Tibial artery (tissue), 4 donors: ENCODE measurements around the gene RECQL5.

ENCODE experiments used
- DNase-seq, 2 donors: peaks; one replicate each; pipeline ENCODE4 v3.0.0-alpha.2; 2019
- H3K27ac ChIP-seq, 2 donors: fragments of 200-600 bp; sonication (generic) in 1 of 2; 1 replicate in 1 of 2; 2 replicates in 1 of 2; pipeline ENCODE4 v1.5.1; 2018 to 2019; ENCODE audit warnings: mild to moderate bottlenecking in 1 of 2
- H3K27me3 ChIP-seq, 2 donors: fragments of 200-600 bp; sonication (generic) in 1 of 2; one replicate each; pipeline versions ENCODE4 v1.5.1 to v1.6.0; 2016 to 2019
- H3K36me3 ChIP-seq, 3 donors: fragments of 200-600 bp; sonication (generic) in 2 of 3; one replicate each; pipeline ENCODE4 v1.5.1; 2016 to 2019; ENCODE audit warnings: mild to moderate bottlenecking in 2 of 3
- H3K4me1 ChIP-seq, 4 donors: fragments of 200-600 bp; sonication (generic) in 2 of 4; 1 replicate in 3 of 4; 2 replicates in 1 of 4; pipeline ENCODE4 v1.5.1; 2016 to 2019
- H3K4me3 ChIP-seq, 2 donors: fragments of 200-600 bp; sonication (generic) in 1 of 2; 1 replicate in 1 of 2; 2 replicates in 1 of 2; pipeline ENCODE4 v1.5.1; 2018 to 2019; ENCODE audit warnings: mild to moderate bottlenecking in 2 of 2
- H3K9me3 ChIP-seq, 3 donors: fragments of 200-600 bp; sonication (generic) in 1 of 3; one replicate each; pipeline ENCODE4 v1.5.1; 2016 to 2019
- CTCF ChIP-seq, 2 experiments: fragments of 200-600 bp in 1 of 2; fragments of 450-650 bp in 1 of 2; IDR thresholded peaks; one replicate each; pipeline ENCODE4 v1.5.1; 2017 to 2019; ENCODE audit warnings: antibody characterized with exemption in 2 of 2, mild to moderate bottlenecking in 1 of 2, moderate library complexity in 1 of 2
- intact Hi-C: fragments of 100-400 bp; cut with DNase I; formaldehyde crosslinking; loops from one replicate; pipeline ENCODE4 v1.15.0; 2023; ENCODE audit warnings: low total_unique reads

The RECQL5 gene

GRCh38 chr17:75661531-75661930, 5.4 kb downstream of the RECQL5 start:
- no peak for TF ChIP-seq CTCF (IDR thresholded peaks at IDR 0.05)
- DNase-seq, result no peak
- Histone ChIP-seq H3K27me3 (no peaks in the 10 kb centered on the region), H3K4me3 (no peak overlapping the region), H3K4me1 (peaks cover 0 to 13% (median 8%) of the 10 kb centered on the region in 4 donors), H3K36me3 (peaks cover 8 to 72% (median 40%) of the 10 kb centered on the region in 3 donors), H3K9me3 (no peaks in the 10 kb centered on the region), H3K27ac (no peak overlapping the region)
- intact Hi-C loops, result no loop called here

GRCh38 chr17:75658237-75658636, 8.7 kb downstream of the RECQL5 start:
- no peaks in the 10 kb centered on the region for H3K4me1 ChIP-seq
- no peak overlapping the region for H3K27ac ChIP-seq
- no peaks in the 10 kb centered on the region for H3K27me3 ChIP-seq
- H3K4me3 ChIP-seq, result no peak overlapping the region
- peaks cover 8 to 87% (median 35%) of the 10 kb centered on the region in 3 donors for H3K36me3 ChIP-seq
- H3K9me3 ChIP-seq, result no peaks in the 10 kb centered on the region
- no peak for DNase-seq
- intact Hi-C loops, result no loop called here
- TF ChIP-seq CTCF (IDR thresholded peaks at IDR 0.05), result no peak

- Histone ChIP-seq H3K27ac (no peak overlapping the region), H3K4me3 (no peak overlapping the region), H3K27me3 (no peaks in the 10 kb centered on the region), H3K9me3 (no peaks in the 10 kb centered on the region), H3K4me1 (no peaks in the 10 kb centered on the region), H3K36me3 (peaks cover 25 to 88% (median 37%) of the 10 kb centered on the region in 3 donors)
- no peak for TF ChIP-seq CTCF (IDR thresholded peaks at IDR 0.05)
- intact Hi-C loops, result no loop called here
- DNase-seq, result peak in 1 of 2 donors; percentile 11
Measured at GRCh38 chr17:75654176-75654575, 12.8 kb downstream of the RECQL5 start.

- Histone ChIP-seq H3K9me3 (no peaks in the 10 kb centered on the region), H3K4me1 (no peaks in the 10 kb centered on the region), H3K4me3 (no peak overlapping the region), H3K27me3 (no peaks in the 10 kb centered on the region), H3K27ac (no peak overlapping the region), H3K36me3 (peaks cover 28 to 87% (median 41%) of the 10 kb centered on the region in 3 donors)
- intact Hi-C loops, result no loop called here
- DNase-seq, result peak in 1 of 2 donors; percentile 47
- TF ChIP-seq CTCF (IDR thresholded peaks at IDR 0.05), result peak; percentile 32 to 45
Measured at GRCh38 chr17:75652934-75653549, 13.9 kb downstream of the RECQL5 start.

- no peak for TF ChIP-seq CTCF (IDR thresholded peaks at IDR 0.05)
- Histone ChIP-seq H3K36me3 (peaks cover 28 to 82% (median 40%) of the 10 kb centered on the region in 3 donors), H3K4me3 (no peak overlapping the region), H3K27me3 (no peaks in the 10 kb centered on the region), H3K27ac (no peak overlapping the region), H3K9me3 (no peaks in the 10 kb centered on the region), H3K4me1 (no peaks in the 10 kb centered on the region)
- intact Hi-C loops, result no loop called here
- no peak for DNase-seq
Measured at GRCh38 chr17:75652341-75652740, 14.6 kb downstream of the RECQL5 start.
